GM12874 (cell line): Measurements from ENCODE around the gene HOXB7.

Experiments used
- CTCF ChIP-seq: IDR thresholded peaks from 2 replicates; pipeline ENCODE4 v1.5.1; 2011; ENCODE audit warnings: low read depth, mild to moderate bottlenecking, control low read depth, low read length, moderate library complexity; ENCODE audit not compliant: insufficient read depth

HOXB7 gene

GRCh38 chr17:48610282-48611211 lies at the start of gene HOXB7:
TSS of gene HOXB7 (minus strand) at chr17:48611017. CDS start at chr17:48610918, 99 bp downstream.
- no peak for TF ChIP-seq CTCF

- TF ChIP-seq CTCF = no peak
Measured at GRCh38 chr17:48655913-48656312, 45.1 kb upstream of the HOXB7 start.

GRCh38 chr17:48649741-48650140 lies 38.9 kb upstream of the HOXB7 start:
- TF ChIP-seq CTCF = no peak

GRCh38 chr17:48647963-48648245 lies 37.1 kb upstream of the HOXB7 start:
- no peak for TF ChIP-seq CTCF

- TF ChIP-seq CTCF = no peak
Measured at GRCh38 chr17:48647103-48647962, 36.5 kb upstream of the HOXB7 start.

- no peak for TF ChIP-seq CTCF
Measured at GRCh38 chr17:48646183-48647102, 35.6 kb upstream of the HOXB7 start.
